Stimulated activated effector memory CD8-positive, alpha-beta T cell treated with anti-CD3 and anti-CD28 coated beads, Interleukin-12 subunit alpha, Interleukin-12 subunit beta, amount 100 ng/mL, for 72 hours (primary cell): Measurements from ENCODE around the gene GPC3.

Experiments used
- ATAC-seq: fragments of 150-1000 bp; cut with Tn5 transposase; 2 replicates; pipeline ENCODE4 v1.10.0; 2021
- DNase-seq, 2 donors: peaks; one replicate each; pipeline ENCODE4 v3.0.0; 2021 to 2022; ENCODE audit warnings: low spot score in 2 of 2
- H3K27ac Mint-ChIP-seq: one replicate; pipeline ENCODE4 v1.8.0; 2022; ENCODE audit warnings: mild to moderate bottlenecking, mixed read lengths
- H3K36me3 Mint-ChIP-seq: one replicate; pipeline ENCODE4 v1.8.0; 2022; ENCODE audit warnings: mild to moderate bottlenecking, mixed read lengths
- H3K4me1 Mint-ChIP-seq: one replicate; pipeline ENCODE4 v1.8.0; 2022; ENCODE audit warnings: mixed read lengths
- H3K4me3 Mint-ChIP-seq: one replicate; pipeline ENCODE4 v1.8.0; 2022; ENCODE audit warnings: mild to moderate bottlenecking, mixed read lengths
- H3K9me3 Mint-ChIP-seq: one replicate; pipeline ENCODE4 v1.8.0; 2022; ENCODE audit warnings: mixed read lengths

GPC3 gene

DNA sequence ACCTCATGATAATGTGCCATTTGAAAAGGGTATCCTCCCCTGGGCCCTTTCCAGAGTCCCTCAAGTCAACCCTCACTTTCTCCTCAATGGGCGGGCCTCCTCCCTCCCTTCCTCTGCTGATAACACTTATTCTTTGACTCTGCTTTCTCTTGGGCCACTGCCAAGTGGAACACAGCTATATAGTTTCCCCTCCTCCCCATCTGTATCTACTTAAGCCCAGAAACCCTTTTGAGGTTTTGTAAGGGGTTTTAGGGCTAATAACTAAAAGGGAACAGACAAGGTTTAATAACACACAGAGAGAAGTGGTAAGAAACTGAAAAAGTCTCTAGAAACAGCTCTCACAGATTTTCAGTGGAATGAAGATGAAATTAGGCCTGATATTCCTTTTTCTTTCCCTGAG, 116.7 kb downstream of the GPC3 start:
- no peaks in the 10 kb centered on the region for H3K36me3 Mint-ChIP-seq
- no peak for DNase-seq
- ATAC-seq, result no peak
- H3K4me1 Mint-ChIP-seq, result no peaks in the 10 kb centered on the region
- no peaks in the 10 kb centered on the region for H3K9me3 Mint-ChIP-seq
- H3K27ac Mint-ChIP-seq, result no peak overlapping the region
- no peak overlapping the region for H3K4me3 Mint-ChIP-seq

GRCh38 chrX:133868250-133868649, 117.1 kb downstream of the GPC3 start:
- no peaks in the 10 kb centered on the region for H3K36me3 Mint-ChIP-seq
- ATAC-seq (no peak), DNase-seq (no peak)
- H3K9me3 Mint-ChIP-seq, result no peaks in the 10 kb centered on the region
- no peak overlapping the region for H3K4me3 Mint-ChIP-seq
- no peaks in the 10 kb centered on the region for H3K4me1 Mint-ChIP-seq
- H3K27ac Mint-ChIP-seq, result no peak overlapping the region

GRCh38 chrX:133865761-133866471, 119.5 kb downstream of the GPC3 start:
- ATAC-seq (no peak), DNase-seq (no peak)
- Mint-ChIP-seq H3K36me3 (no peaks in the 10 kb centered on the region), H3K27ac (no peak overlapping the region), H3K4me1 (no peaks in the 10 kb centered on the region), H3K9me3 (no peaks in the 10 kb centered on the region), H3K4me3 (no peak overlapping the region)

- DNase-seq (no peak), ATAC-seq (no peak)
- Mint-ChIP-seq H3K27ac (no peak overlapping the region), H3K36me3 (no peaks in the 10 kb centered on the region), H3K4me3 (no peak overlapping the region), H3K4me1 (no peaks in the 10 kb centered on the region), H3K9me3 (no peaks in the 10 kb centered on the region)
Observed at GRCh38 chrX:133864236-133864635, 121.2 kb downstream of the GPC3 start.

GRCh38 chrX:133859860-133860259, 125.5 kb downstream of the GPC3 start:
- H3K36me3 Mint-ChIP-seq, result no peaks in the 10 kb centered on the region
- H3K4me1 Mint-ChIP-seq, result no peaks in the 10 kb centered on the region
- no peak overlapping the region for H3K27ac Mint-ChIP-seq
- no peak for DNase-seq
- H3K9me3 Mint-ChIP-seq, result no peaks in the 10 kb centered on the region
- H3K4me3 Mint-ChIP-seq, result no peak overlapping the region
- ATAC-seq, result no peak

DNA sequence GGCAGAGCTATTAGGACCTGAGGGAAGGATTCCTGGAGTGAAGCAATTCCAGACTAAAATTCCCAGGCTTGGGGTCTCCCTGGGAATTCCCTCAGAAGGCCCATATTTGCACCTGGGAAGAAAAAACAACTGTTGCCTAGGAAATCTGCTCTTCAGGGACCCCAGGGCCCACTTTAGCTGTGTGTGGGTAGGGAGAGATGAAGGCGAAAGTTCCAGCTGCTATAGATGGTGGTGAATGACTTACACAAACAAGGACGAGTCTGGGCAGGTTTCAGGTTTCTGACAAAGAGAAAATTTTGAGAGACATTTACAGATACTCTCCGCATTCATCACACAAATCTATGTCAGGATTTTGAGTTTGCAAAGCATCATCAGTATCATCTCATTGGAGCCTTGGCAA, 126.1 kb downstream of the GPC3 start:
- no peak for ATAC-seq
- Mint-ChIP-seq H3K4me3 (no peak overlapping the region), H3K36me3 (no peaks in the 10 kb centered on the region), H3K4me1 (no peaks in the 10 kb centered on the region), H3K9me3 (no peaks in the 10 kb centered on the region), H3K27ac (no peak overlapping the region)
- DNase-seq, result no peak

DNA sequence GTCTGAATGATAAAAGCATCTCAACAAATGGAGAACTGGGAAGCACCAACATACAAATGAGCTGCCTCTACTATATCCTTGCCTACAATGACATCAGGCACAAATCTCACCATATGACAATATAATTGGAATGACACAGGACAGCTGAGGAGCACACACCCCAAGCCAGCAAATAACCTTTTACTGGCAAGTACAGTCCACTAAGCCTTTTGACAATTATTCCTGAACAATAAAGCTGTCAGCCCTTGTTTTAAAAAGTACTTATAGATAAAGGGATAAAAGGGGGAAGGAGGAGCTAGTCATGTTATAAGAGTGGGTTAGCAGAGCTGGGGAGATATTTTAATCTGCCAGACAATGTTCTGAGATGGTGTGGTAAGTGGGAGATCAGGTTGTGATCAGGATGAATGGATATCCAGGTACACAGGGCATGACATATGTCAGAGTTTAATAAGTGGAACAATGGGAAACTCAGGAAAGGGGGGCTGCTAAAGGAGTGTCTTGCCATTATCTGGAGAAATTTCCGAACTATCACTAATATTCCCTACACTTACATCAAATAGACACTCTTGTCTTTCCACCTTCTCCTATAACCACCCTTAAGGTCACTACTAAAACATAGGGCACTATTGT, 127.6 kb downstream of the GPC3 start:
- no peak overlapping the region for H3K4me3 Mint-ChIP-seq
- H3K9me3 Mint-ChIP-seq, result no peaks in the 10 kb centered on the region
- ATAC-seq (no peak), DNase-seq (no peak)
- H3K4me1 Mint-ChIP-seq, result no peaks in the 10 kb centered on the region
- H3K27ac Mint-ChIP-seq, result no peak overlapping the region
- no peaks in the 10 kb centered on the region for H3K36me3 Mint-ChIP-seq

GRCh38 chrX:133856819-133857218, 128.6 kb downstream of the GPC3 start:
- DNase-seq (no peak), ATAC-seq (no peak)
- Mint-ChIP-seq H3K36me3 (no peaks in the 10 kb centered on the region), H3K27ac (no peak overlapping the region), H3K4me3 (no peak overlapping the region), H3K9me3 (no peaks in the 10 kb centered on the region), H3K4me1 (no peaks in the 10 kb centered on the region)

DNA sequence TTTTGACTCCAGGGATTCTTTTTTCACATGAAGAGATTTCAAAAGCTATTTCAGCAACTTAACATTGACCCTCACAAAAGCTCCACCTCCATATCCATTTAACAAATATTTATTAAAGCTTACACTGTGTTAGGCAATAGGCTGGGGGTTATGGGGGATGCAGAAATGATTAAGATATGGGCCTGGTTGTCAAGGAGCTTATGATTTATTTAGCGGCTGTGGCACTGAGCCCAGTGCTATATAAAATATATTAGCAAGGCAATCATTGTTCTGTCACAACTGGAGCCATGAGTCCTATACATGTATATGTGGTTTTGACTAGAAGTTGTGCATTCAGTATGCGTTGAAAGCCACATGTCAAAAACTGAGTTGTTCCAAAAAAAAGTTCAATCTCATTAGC, 131.1 kb downstream of the GPC3 start:
- Mint-ChIP-seq H3K9me3 (no peaks in the 10 kb centered on the region), H3K27ac (no peak overlapping the region), H3K36me3 (no peaks in the 10 kb centered on the region), H3K4me1 (no peaks in the 10 kb centered on the region), H3K4me3 (no peak overlapping the region)
- ATAC-seq, result no peak
- DNase-seq, result no peak

DNA sequence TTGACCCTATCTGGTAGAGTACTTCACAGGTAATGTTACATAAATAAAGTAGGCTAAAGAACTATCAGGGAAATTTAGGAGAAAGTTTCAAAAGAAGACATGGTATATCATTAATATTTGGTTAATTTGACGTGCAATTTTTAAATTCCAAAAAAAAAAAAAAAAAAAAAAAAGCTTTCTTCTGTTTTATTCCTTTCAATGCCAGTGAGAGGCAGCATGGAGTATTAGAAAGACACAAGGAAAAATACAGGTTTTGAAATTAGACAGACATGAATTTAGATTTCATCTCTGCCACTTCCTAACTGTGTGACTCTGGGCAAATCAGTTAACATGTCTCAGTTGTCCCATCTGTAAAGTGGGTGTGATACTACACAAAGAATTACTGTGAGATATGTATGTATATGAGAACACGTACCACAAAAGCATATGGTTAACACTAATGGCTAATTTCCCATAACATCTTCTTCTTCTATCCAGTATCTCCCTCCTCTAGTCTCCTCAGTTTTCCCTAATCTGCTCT, 132.5 kb downstream of the GPC3 start:
- no peaks in the 10 kb centered on the region for H3K36me3 Mint-ChIP-seq

GRCh38 chrX:133852401-133852800, 133.0 kb downstream of the GPC3 start:
- DNase-seq (no peak), ATAC-seq (no peak)
- no peaks in the 10 kb centered on the region for H3K36me3 Mint-ChIP-seq
- no peaks in the 10 kb centered on the region for H3K9me3 Mint-ChIP-seq
- no peak overlapping the region for H3K4me3 Mint-ChIP-seq
- H3K4me1 Mint-ChIP-seq, result no peaks in the 10 kb centered on the region
- no peak overlapping the region for H3K27ac Mint-ChIP-seq

More for the DNA sequence above, 132.5 kb downstream of the GPC3 start:
- ATAC-seq (no peak), DNase-seq (no peak)
- Mint-ChIP-seq H3K4me3 (no peak overlapping the region), H3K9me3 (no peaks in the 10 kb centered on the region), H3K4me1 (no peaks in the 10 kb centered on the region), H3K27ac (no peak overlapping the region)

GRCh38 chrX:133850399-133850798, 135.0 kb downstream of the GPC3 start:
- Mint-ChIP-seq H3K4me1 (no peaks in the 10 kb centered on the region), H3K36me3 (no peaks in the 10 kb centered on the region), H3K9me3 (no peaks in the 10 kb centered on the region), H3K27ac (no peak overlapping the region), H3K4me3 (no peak overlapping the region)
- DNase-seq (no peak), ATAC-seq (no peak)

DNA sequence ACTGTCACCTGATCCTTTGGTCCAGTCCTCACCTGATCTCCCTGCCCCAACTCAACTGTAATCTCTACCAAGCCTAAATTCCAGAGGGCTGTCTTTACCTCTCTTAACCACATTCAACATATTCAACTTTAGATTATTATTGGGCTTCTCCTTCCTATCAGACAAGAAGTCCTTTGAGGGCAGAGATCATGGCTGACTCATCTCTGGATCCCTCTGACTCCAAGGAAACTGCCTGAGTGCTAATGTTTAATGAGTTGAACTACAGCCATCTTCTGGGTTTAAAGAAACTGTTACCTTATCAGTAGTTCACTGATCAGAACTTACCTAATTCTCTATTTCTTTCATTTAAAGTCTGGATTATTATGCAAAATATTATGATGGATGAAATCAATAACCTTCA, 135.7 kb downstream of the GPC3 start:
- ATAC-seq (no peak), DNase-seq (no peak)
- H3K36me3 Mint-ChIP-seq, result no peaks in the 10 kb centered on the region
- H3K27ac Mint-ChIP-seq, result no peak overlapping the region
- H3K9me3 Mint-ChIP-seq, result no peaks in the 10 kb centered on the region
- no peak overlapping the region for H3K4me3 Mint-ChIP-seq
- no peaks in the 10 kb centered on the region for H3K4me1 Mint-ChIP-seq

DNA sequence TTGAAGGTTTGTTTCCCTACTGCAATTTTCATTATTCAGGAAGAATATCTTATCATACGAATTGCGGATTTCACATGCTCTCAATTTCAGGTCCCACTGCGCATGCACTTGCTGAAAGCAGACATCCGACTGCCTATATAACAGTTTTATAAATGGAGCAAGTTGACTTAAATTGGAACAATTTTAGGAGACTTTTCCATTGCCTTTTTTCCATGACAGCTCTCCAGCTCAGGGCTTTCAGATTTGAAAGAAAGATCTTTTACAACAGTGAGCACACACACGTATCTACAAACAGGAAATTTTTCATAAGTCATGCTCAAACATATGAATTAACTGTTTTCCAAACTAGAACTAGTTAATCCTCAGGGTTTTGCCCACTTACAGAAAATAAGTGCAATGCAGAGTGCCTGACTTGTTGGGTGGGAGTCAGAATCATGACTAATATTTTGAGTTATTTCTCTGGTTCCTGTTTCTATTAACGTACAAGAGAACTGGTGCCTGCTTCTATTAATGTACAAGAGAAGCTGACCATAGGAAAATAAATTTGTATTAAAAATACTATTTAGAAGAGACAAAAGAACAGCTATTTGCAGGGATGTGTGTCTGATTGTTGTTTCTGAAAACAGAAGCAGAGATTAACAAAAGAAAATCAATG, 137.9 kb downstream of the GPC3 start:
- no peak for ATAC-seq
- H3K9me3 Mint-ChIP-seq, result no peaks in the 10 kb centered on the region
- no peaks in the 10 kb centered on the region for H3K36me3 Mint-ChIP-seq

DNA sequence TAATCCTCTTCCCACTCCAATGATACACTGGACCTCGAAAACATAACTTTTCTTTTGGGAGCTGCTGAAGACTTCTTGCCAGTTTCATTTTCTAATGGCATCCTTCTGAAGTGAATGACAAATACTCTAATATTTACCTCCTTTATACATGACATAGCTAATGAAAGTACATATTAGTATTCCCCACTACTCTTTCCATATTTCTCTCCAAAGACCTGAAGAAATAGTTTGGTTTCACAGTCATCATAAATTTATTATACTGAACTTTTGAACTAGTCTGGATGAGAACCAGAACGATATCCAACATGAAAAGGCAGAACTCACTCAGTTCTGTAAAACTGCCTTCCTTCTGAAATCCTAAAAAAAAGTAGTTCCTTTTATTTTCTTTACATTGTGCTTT, 139.1 kb downstream of the GPC3 start:
- no peak overlapping the region for H3K27ac Mint-ChIP-seq
- H3K9me3 Mint-ChIP-seq, result no peaks in the 10 kb centered on the region
- ATAC-seq (no peak), DNase-seq (no peak)
- H3K4me3 Mint-ChIP-seq, result no peak overlapping the region
- no peaks in the 10 kb centered on the region for H3K36me3 Mint-ChIP-seq
- H3K4me1 Mint-ChIP-seq, result no peaks in the 10 kb centered on the region

More for the DNA sequence above, 137.9 kb downstream of the GPC3 start:
- H3K27ac Mint-ChIP-seq, result no peak overlapping the region
- no peak for DNase-seq
- H3K4me3 Mint-ChIP-seq, result no peak overlapping the region
- no peaks in the 10 kb centered on the region for H3K4me1 Mint-ChIP-seq

- Mint-ChIP-seq H3K36me3 (no peaks in the 10 kb centered on the region), H3K27ac (no peak overlapping the region), H3K9me3 (no peaks in the 10 kb centered on the region), H3K4me3 (no peak overlapping the region), H3K4me1 (no peaks in the 10 kb centered on the region)
- DNase-seq, result no peak
- no peak for ATAC-seq
Observed at GRCh38 chrX:133840415-133840814, 145.0 kb downstream of the GPC3 start.
